Lung (tissue), 12 donors: ENCODE results near the gene STK24. TPM values are rescaled to one million over a fixed set of nuclear protein-coding genes. Genes with fewer than 3 reads are reported as not detected.

Source experiments
- ATAC-seq: fragments of 200-7000 bp; cut with Tn5 transposase; one replicate; pipeline ENCODE4 v1.9.1; 2020; ENCODE audit warnings: moderate number of reproducible peaks; ENCODE audit not compliant: insufficient read depth, low FRiP score
- DNase-seq, 3 donors: peaks; one replicate each; pipeline ENCODE4 v3.0.0-alpha.2; 2013 to 2017
- H3K27ac ChIP-seq, 2 donors: one replicate each; pipeline ENCODE4 v1.5.1; 2013; ENCODE audit warnings: mild to moderate bottlenecking in 2 of 2, moderate library complexity in 2 of 2, control low read depth in 1 of 2, inconsistent platforms in 1 of 2, low read depth in 1 of 2, low read length in 1 of 2
- H3K27me3 ChIP-seq, 3 donors: one replicate each; pipeline ENCODE4 v1.5.1; 2013; ENCODE audit warnings: low read length in 2 of 3; ENCODE audit not compliant: control insufficient read depth in 3 of 3, insufficient read depth in 3 of 3
- H3K36me3 ChIP-seq, 4 donors: one replicate each; pipeline ENCODE4 v1.5.1; 2013; ENCODE audit warnings: low read length in 4 of 4, mild to moderate bottlenecking in 1 of 4, moderate library complexity in 1 of 4; ENCODE audit not compliant: control insufficient read depth in 4 of 4, insufficient read depth in 4 of 4
- H3K4me1 ChIP-seq, 5 donors: one replicate each; pipeline ENCODE4 v1.5.1; 2013; ENCODE audit warnings: low read length in 5 of 5, mild to moderate bottlenecking in 2 of 5, moderate library complexity in 1 of 5; ENCODE audit not compliant: control insufficient read depth in 5 of 5, insufficient read depth in 5 of 5
- H3K4me3 ChIP-seq: one replicate; pipeline ENCODE4 v1.5.1; 2013; ENCODE audit warnings: mild to moderate bottlenecking, control low read depth, moderate library complexity
- H3K9ac ChIP-seq, 2 donors: one replicate each; pipeline ENCODE4 v1.5.1; 2013; ENCODE audit warnings: low read length in 2 of 2, control low read depth in 1 of 2; ENCODE audit not compliant: insufficient read depth in 1 of 2
- H3K9me3 ChIP-seq, 4 donors: one replicate each; pipeline ENCODE4 v1.5.1; 2013; ENCODE audit warnings: low read length in 3 of 4, mild to moderate bottlenecking in 1 of 4, moderate library complexity in 1 of 4; ENCODE audit not compliant: control insufficient read depth in 4 of 4, insufficient read depth in 3 of 4
- WGBS, 2 donors: extraction: QIAGEN DNeasy Blood & Tissue Kit; methylation state at CpG; one replicate each; pipeline ENCODE4 v1.1.7; 2013; 5-methylcytosine and 5-hydroxymethylcytosine counted together
- polyA plus RNA-seq, 2 donors: library from polyadenylated mRNA; stranded (reverse); fragments of 200-250 nt; gene quantifications; one replicate each; pipeline ENCODE4 v1.2.1, GENCODE V29; 2013
- total RNA-seq, 2 donors: library from RNA; depleted of rRNA in 1 of 2; stranded (reverse); fragments of >200 nt in 1 of 2; gene quantifications; one replicate each; pipeline ENCODE4 v1.2.1, GENCODE V29; 2014 to 2021
- TF ChIP-seq, protein P1 (sequence below): IDR thresholded peaks from 2 replicates; pipeline ENCODE4 v1.5.1; 2012; ENCODE audit warnings: mild to moderate bottlenecking; ENCODE audit errors: control extremely low read depth, extremely low read depth
- donor health status: control.
- donor health status: control.
- donor health status: Bipolar disorder and iron deficiency.
- donor health status: healthy.
- donor health status: DM: yes; HTN: yes; CAD: no.

Gene STK24
- total and polyA plus RNA-seq, 4 donors = 38.0 to 102 (median 64.5) TPM

DNA sequence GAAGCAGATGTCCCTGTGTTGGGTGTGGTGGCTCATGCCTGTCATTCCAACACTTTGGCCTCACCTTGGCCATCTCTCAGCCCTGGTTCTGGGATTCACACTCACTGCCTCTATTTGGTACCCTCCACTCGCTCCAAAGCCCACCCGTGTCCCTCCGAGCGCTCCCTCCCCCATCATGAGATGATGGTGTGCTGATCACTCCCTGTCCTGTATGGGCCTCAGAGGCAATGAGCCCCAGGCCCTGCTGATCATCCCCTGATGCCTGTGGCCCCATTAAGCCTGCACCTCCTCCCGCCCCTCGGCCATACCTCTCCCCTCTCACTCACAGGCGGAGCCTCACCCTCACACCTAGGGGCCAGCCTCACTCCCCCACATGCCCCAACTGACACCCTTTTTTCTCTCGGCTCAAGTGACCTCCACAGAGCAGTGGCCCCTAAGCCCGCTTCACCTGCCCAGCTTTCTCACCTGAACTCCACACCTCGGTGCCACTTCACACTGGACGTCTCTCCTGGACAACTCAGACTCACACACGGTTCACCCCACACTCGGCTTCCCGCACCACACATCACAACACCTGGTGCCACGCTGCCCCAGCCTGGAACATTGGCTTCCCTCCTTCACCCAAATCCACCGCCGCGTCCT, 114.5 kb downstream of the STK24 start:
- DNase-seq = no peak
- Histone ChIP-seq H3K4me3 (no peak overlapping the region), H3K27me3 (no peaks in the 10 kb centered on the region), H3K36me3 (peaks cover 0 to 55% (median 21%) of the 10 kb centered on the region in 4 donors), H3K9me3 (no peaks in the 10 kb centered on the region), H3K9ac (no peak overlapping the region), H3K27ac (no peak overlapping the region), H3K4me1 (peaks cover 0 to 5% (median 4%) of the 10 kb centered on the region in 5 donors)
- TF ChIP-seq, protein P1, sequence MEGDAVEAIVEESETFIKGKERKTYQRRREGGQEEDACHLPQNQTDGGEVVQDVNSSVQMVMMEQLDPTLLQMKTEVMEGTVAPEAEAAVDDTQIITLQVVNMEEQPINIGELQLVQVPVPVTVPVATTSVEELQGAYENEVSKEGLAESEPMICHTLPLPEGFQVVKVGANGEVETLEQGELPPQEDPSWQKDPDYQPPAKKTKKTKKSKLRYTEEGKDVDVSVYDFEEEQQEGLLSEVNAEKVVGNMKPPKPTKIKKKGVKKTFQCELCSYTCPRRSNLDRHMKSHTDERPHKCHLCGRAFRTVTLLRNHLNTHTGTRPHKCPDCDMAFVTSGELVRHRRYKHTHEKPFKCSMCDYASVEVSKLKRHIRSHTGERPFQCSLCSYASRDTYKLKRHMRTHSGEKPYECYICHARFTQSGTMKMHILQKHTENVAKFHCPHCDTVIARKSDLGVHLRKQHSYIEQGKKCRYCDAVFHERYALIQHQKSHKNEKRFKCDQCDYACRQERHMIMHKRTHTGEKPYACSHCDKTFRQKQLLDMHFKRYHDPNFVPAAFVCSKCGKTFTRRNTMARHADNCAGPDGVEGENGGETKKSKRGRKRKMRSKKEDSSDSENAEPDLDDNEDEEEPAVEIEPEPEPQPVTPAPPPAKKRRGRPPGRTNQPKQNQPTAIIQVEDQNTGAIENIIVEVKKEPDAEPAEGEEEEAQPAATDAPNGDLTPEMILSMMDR = no peak
- WGBS, 2 donors = 93 to 97% methylated on average over 18 of the region's 18 CpGs
- no peak for ATAC-seq

DNA sequence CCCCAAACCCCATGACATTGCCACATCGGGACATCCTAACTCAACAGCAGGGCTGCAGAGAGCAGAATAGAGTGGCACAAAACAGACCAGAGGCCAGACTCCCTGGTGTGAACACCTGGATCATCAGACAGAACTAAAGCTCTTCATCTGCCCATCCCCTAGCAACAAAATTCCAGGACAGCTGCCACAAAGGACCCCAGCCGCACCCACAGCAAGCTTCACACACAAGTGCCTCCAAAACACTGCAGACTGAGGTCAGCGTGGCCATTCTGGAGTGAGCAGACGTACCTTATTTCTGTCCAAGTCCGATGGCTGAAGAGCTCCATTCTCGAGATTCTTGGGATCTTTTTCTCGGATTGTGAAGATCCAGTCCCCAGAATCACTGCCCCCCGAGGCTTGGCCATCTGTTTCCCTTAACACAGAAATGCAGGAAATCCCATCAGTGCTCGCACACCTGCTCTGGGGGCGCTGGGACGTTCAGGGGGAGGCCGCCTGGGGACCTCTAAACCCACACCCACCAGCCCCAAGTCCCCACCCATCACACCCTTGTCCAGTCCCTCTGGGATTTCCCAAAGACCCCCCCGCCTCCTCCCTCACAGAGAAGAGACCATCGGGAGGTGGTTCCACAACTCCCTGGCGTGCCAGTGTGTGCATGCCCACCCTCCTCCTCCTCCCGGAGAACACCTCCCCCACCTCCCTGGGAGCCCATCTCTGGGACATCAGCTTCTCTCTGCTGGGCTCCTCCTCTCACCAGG, 115.2 kb downstream of the STK24 start:
- no peak for ATAC-seq
- peaks cover 0 to 5% (median 4%) of the 10 kb centered on the region in 5 donors for H3K4me1 ChIP-seq
- no peak overlapping the region for H3K9ac ChIP-seq
- H3K27ac ChIP-seq = no peak overlapping the region
- H3K9me3 ChIP-seq = no peaks in the 10 kb centered on the region
- no peak for DNase-seq
- H3K27me3 ChIP-seq = no peaks in the 10 kb centered on the region
- WGBS, 2 donors = 92% methylated on average over 16 of the region's 16 CpGs
- peaks cover 0 to 56% (median 24%) of the 10 kb centered on the region in 4 donors for H3K36me3 ChIP-seq
- TF ChIP-seq, protein P1 = no peak
- no peak overlapping the region for H3K4me3 ChIP-seq

DNA sequence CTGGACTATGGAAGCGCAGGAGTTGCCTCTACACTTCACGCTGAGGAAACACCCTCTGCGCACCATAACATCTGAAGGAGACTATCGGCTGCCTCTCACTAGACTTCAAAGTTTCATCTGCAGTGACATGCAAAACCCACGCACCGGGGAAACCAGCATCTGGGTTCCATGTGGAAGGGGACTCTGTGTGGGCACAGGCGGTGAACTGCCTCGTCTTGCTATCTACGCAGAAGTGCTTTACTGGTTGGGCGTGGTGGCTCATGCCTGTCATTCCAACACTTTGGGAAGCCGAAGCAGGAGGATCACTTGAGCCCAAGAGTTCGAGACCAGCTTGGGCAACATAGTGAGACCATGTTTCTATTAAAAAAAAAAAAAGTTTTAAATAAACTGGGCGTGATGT, 116.4 kb downstream of the STK24 start:
- H3K27ac ChIP-seq = no peak overlapping the region
- H3K36me3 ChIP-seq = peaks cover 0 to 60% (median 28%) of the 10 kb centered on the region in 4 donors
- no peaks in the 10 kb centered on the region for H3K9me3 ChIP-seq
- no peak for DNase-seq
- no peak overlapping the region for H3K9ac ChIP-seq
- no peaks in the 10 kb centered on the region for H3K27me3 ChIP-seq
- ATAC-seq = no peak
- H3K4me3 ChIP-seq = no peak overlapping the region
- TF ChIP-seq, protein P1 = no peak
- peaks cover 0 to 4% (median 2%) of the 10 kb centered on the region in 5 donors for H3K4me1 ChIP-seq
- 79 to 85% methylated on average over 13 of the region's 13 CpGs for WGBS, 2 donors
